Fibroblast of the conjunctiva (primary cell): ENCODE data around the gene ATAD3A.
"Not testable (repeated sequence)": the region's sequence is repeated elsewhere in the genome, so short reads cannot be mapped to it uniquely, and the experiment has no call there.

Source experiments
- DNase-seq: peaks from one replicate; pipeline ENCODE4 v3.0.0-alpha.2; 2010; ENCODE audit warnings: low read depth

ATAD3A gene

GRCh38 chr1:1511533-1512285 is at the start of gene ATAD3A:
ATAD3A (plus strand) TSS chr1:1512162; CDS start chr1:1512269, 107 bp downstream.
- DNase-seq: peak; percentile 95

GRCh38 chr1:1462318-1462966 is 49.5 kb upstream of the ATAD3A start:
- DNase-seq: no peak

GRCh38 chr1:1463312-1463711 is 48.6 kb upstream of the ATAD3A start:
- no peak for DNase-seq

- DNase-seq: not testable (repeated sequence)
Observed at GRCh38 chr1:1468196-1468985, 43.6 kb upstream of the ATAD3A start.

GRCh38 chr1:1470626-1471388 is 41.2 kb upstream of the ATAD3A start:
- DNase-seq: no peak

- DNase-seq: peak; percentile 64
Observed at GRCh38 chr1:1471389-1472052, 40.4 kb upstream of the ATAD3A start, which contains the start of gene ATAD3B. ATAD3B (plus strand) TSS chr1:1471765; CDS start chr1:1471885, 120 bp downstream.

- DNase-seq: not testable (repeated sequence)
Observed at GRCh38 chr1:1472053-1472876, 39.7 kb upstream of the ATAD3A start.

DNA sequence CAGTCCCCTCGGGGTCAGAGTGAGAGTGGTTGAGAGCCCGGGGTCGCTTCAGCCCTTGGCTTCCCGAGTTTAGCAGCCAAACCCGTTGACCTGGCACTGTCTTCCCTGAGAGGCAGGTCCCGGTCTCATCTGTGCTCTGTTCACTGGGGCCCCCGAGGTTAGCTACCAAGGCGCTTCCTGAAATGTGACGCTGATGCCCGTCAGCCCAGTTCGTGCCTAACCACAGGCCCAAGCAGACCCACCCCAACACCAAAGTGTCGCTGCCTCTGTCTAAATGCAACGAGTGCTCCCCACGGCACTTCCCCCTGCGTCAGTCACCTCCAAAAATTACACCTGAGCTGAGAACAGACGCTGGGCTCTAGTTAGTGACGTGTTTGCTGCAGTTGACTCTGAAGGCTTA is 36.0 kb upstream of the ATAD3A start:
- not testable (repeated sequence) for DNase-seq

DNA sequence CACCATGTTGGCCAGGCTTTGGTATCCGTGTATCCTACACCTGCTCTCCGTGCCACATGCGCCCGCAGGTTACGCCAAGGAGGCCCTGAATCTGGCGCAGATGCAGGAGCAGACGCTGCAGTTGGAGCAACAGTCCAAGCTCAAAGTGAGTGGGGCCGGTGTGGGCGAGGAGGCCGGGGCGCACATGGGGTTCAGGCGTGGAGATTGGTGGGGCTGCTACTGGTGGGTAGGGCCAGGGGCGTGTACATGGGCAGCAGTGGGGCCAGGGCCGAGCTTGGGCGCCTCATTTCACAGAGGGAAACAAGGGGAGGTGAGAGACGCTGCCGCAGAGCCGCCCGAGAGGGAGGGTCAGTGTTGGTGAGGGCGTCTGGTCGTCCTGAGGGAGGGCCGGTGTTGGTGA is 34.8 kb upstream of the ATAD3A start:
- DNase-seq: no peak

- no peak for DNase-seq
Observed at GRCh38 chr1:1479547-1480487, 32.1 kb upstream of the ATAD3A start.

DNA sequence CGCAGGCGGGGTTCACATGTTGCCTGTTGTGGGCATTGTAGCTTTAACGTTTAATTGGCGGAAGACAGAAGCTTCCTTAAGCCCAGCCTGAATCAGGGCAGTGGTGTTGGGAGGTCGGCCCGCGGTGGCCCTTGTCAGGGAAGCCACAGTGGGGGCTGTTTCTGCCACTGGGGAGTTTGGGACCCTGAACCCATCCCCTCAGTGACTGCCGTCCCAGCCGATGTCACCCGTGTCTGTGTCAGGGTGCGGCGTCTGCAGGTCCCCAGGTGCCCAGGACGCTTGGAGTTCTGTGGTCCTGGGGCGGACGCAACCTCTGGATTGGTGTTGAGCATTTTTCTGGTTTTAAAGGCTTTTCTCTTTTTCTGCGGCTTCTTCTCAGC is 31.5 kb upstream of the ATAD3A start:
- DNase-seq: not testable (repeated sequence)

DNA sequence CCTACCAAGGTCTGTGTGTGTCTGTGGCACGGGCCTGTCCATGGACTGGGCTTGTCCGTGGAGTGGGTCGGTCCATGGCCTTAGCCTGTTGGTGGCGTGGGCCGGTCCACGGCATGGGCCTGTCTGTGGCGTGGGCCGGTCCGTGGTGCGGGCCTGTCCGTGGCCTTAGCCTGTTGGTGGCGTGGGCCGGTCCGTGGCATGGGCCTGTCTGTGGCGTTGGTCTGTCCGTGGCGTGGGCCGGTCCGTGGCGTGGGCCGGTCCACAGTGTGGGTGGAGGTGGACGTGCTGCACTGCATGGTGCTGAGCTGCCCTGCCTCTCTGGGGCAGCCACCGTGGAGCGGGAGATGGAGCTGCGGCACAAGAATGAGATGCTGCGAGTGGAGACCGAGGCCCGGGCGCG is 30.2 kb upstream of the ATAD3A start:
- not testable (repeated sequence) for DNase-seq

DNA sequence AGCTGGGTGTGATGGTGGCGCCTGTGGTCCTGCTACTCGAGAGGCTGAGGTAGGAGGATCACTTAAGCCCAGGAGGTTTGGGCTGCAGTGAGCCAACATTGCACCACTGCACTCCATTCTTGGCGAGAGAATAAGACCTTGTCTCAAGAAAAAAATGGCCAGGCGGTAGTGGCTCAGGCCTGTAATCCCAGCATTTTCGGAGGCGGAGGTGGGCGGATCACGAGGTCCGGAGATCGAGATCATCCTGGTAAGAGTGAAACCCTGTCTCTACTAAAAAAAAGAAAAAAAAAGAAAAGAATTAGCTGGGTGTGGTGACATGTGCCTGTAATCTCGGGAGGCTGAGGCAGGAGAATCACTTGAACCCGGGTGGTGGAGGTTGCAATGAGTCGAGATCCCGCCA is 29.1 kb upstream of the ATAD3A start:
- DNase-seq: no peak

DNA sequence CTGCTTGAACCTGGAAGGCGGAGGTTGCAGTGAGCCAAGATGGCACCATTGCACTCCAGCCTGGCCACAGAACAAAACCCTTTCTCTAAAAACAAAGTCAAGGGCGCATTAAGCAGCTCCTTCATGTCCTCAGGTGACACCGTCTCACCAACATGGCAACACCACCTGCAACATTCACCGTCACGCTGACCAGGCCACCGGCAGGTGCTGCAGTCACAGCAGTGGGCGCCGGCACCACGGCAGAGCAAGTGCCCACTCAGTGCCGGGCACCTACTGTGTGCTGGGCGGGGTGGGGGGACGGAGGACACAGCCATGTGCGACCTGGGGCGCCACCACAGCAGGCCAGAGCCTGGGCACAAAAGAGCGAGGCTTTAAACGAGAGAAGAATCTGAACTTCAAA is 28.2 kb upstream of the ATAD3A start:
- no peak for DNase-seq

- not testable (repeated sequence) for DNase-seq
Observed at GRCh38 chr1:1484976-1485750, 26.8 kb upstream of the ATAD3A start.

DNA sequence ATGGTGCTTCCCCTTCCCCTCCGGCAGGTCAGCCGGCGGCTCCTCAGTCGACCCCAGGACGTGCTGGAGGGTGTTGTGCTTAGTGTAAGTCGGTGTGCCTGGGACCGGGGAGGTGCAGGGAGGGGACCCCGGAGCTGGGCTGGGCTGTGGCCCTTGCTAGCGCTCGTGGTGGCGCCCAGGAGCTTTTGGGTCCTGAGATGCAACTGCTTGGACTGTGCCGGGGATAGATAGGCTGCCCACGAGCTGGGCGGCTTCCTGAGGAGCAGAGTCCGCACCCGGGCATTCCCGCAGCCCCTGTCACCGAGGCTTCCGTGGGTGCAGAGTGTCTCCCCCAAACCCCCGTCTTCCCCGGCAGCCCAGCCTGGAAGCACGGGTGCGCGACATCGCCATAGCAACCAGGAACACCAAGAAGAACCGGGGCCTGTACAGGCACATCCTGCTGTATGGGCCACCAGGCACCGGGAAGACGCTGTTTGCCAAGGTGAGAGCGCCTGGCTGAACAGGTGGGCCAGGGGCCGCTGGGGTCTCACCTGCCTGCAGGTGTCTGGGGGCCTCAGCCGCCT is 26.1 kb upstream of the ATAD3A start:
- not testable (repeated sequence) for DNase-seq

DNA sequence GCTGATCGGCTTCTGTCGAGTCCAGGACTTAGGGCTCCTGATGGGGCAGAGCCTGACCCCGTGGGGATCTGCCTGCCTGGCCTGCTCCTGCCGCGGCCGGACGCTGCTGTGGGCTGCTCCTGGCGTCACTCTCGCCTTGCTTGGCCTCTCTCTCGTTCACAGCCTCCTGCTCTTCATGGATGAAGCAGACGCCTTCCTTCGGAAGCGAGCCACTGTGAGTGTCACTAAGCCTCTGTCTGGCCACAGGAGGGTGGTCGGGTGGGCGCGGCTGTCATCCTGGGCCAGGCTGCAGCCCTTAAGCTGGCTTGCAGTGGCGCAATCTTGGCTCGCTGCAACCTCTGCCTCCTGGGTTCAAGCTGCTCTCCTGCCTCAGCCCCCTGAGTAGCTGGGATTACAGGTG is 24.3 kb upstream of the ATAD3A start:
- no peak for DNase-seq

DNA sequence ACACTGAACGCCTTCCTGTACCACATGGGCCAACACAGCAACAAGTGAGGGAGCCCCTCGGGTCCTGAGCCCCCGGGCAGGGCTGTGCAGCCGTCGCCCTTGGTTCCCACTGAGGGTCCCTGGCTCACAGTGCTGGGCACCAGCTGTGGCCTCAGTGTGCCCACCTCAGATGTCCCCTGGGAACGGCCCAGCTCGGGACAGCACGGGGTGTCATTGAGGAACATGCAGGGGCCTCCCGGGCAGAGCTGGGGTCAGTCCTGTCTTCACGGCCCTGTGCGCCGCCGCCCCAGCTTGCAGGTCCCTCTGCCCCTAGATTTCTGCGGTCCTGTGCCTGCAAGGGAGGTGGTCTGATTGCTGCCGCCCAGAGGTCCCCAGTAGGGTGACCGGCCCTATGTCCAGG is 22.7 kb upstream of the ATAD3A start:
- DNase-seq: no peak
